HepG2 (cell line): ENCODE data around the gene NEU4. TPM values are rescaled to one million over a fixed set of nuclear protein-coding genes. Genes with fewer than 3 reads are reported as not detected.

Experiments used
- CTCF ChIP-seq: sonication (generic); formaldehyde crosslinking; IDR thresholded peaks from 2 replicates; pipeline ENCODE4 v1.5.0; 2020; ENCODE audit warnings: mild to moderate bottlenecking, missing genetic modification reagents, moderate library complexity
- DNMT3B ChIP-seq: conservative IDR thresholded peaks from 2 replicates; pipeline ENCODE4 v1.6.1; 2016; ENCODE audit warnings: missing biosample characterization, control low read depth
- GPBP1L1 ChIP-seq: sonication (generic); formaldehyde crosslinking; IDR thresholded peaks from 2 replicates; pipeline ENCODE4 v1.5.0; 2020; ENCODE audit warnings: mild to moderate bottlenecking, missing genetic modification reagents
- KLF9 ChIP-seq: IDR thresholded peaks from 2 replicates; pipeline ENCODE4 v1.6.1; 2016; ENCODE audit warnings: low read depth
- LBX2 ChIP-seq: sonication (generic); formaldehyde crosslinking; IDR thresholded peaks from 2 replicates; pipeline ENCODE4 v1.5.0; 2020; ENCODE audit warnings: missing genetic modification reagents, mild to moderate bottlenecking, borderline replicate concordance
- MED13 ChIP-seq: sonication (generic); formaldehyde crosslinking; IDR thresholded peaks from 2 replicates; pipeline ENCODE4 v1.5.0; 2020; ENCODE audit warnings: missing genetic modification reagents
- USF2 ChIP-seq, 2 experiments: sonication (generic) in 1 of 2; formaldehyde crosslinking in 1 of 2; IDR thresholded peaks; 2 replicates each; pipeline versions ENCODE4 v1.5.1 to v1.6.1; 2011 to 2020; ENCODE audit warnings: borderline replicate concordance in 1 of 2, low read depth in 1 of 2, low read length in 1 of 2, mild to moderate bottlenecking in 1 of 2, missing genetic modification reagents in 1 of 2, moderate library complexity in 1 of 2
- ZBTB40 ChIP-seq, 2 experiments: fragments of 450-650 bp in 1 of 2; sonication (generic) in 1 of 2; formaldehyde crosslinking in 1 of 2; IDR thresholded peaks; 2 replicates each; pipeline versions ENCODE4 v1.6.1 to v1.8.0; 2016 to 2022; ENCODE audit warnings: antibody characterized with exemption in 1 of 2, mild to moderate bottlenecking in 1 of 2, missing genetic modification reagents in 1 of 2
- ZFX ChIP-seq: sonication (generic); formaldehyde crosslinking; IDR thresholded peaks from 2 replicates; pipeline ENCODE4 v1.4.0; 2020; ENCODE audit warnings: mild to moderate bottlenecking, low read depth, missing genetic modification reagents, moderate library complexity
- ZFY ChIP-seq: sonication (generic); formaldehyde crosslinking; IDR thresholded peaks from 2 replicates; pipeline ENCODE4 v1.4.0; 2020; ENCODE audit warnings: missing genetic modification reagents
- ZNF569 ChIP-seq: sonication (generic); formaldehyde crosslinking; IDR thresholded peaks from 2 replicates; pipeline ENCODE4 v1.5.0; 2020; ENCODE audit warnings: mild to moderate bottlenecking, missing genetic modification reagents, moderate library complexity, borderline replicate concordance
- polyA plus RNA-seq, 8 experiments: library from polyadenylated mRNA; depleted of rRNA in 3 of 8; stranded (reverse) in 7 of 8; unstranded in 1 of 8; fragments of >200 nt; fragmentation: Illumina TruSeq in 4 of 8; extraction: Trizol in 4 of 8; gene quantifications; 2 replicates each; pipeline versions ENCODE4 v1.2.1 to v1.2.3, GENCODE V29; 2011 to 2016; ENCODE audit warnings: low read depth in 4 of 8, missing spikeins in 1 of 8, mixed read lengths in 1 of 8; ENCODE audit not compliant: insufficient read depth in 1 of 8
- total RNA-seq, 5 experiments: library from RNA; depleted of rRNA; stranded (reverse); fragments of >200 nt; fragmentation: Illumina TruSeq; extraction: Trizol; gene quantifications; 2 replicates each; pipeline ENCODE4 v1.2.3, GENCODE V29; 2016; ENCODE audit warnings: low read depth in 1 of 5

NEU4 gene
- total and polyA plus RNA-seq, 2 of the 13 experiments (the other 11 are each of a cell fraction or from before 2014, with no cell fraction given): 53.5 to 107 TPM

- TF ChIP-seq CTCF (CRISPR knock-in tag) (no peak; the same call in none of the 2 replicates), USF2 (IDR thresholded peaks at IDR 0.05; ENCODE audit: low read depth, low read length) (no peak), USF2 (CRISPR knock-in tag; IDR thresholded peaks at IDR 0.05; ENCODE audit: borderline replicate concordance) (no peak), LBX2 (CRISPR knock-in tag) (peak; percentile 65; the same call in 1 of the 2 replicates), DNMT3B (CRISPR knock-in tag) (no peak), ZFX (CRISPR knock-in tag) (peak; percentile 99), ZFY (CRISPR knock-in tag) (peak; percentile 96), ZNF569 (no peak), GPBP1L1 (CRISPR knock-in tag) (no peak), ZBTB40 (IDR thresholded peaks at IDR 0.05) (no peak), ZBTB40 (CRISPR knock-in tag; IDR thresholded peaks at IDR 0.05) (peak; percentile 87), MED13 (peak; percentile 91), KLF9 (CRISPR knock-in tag) (peak; percentile 80; the same call in 1 of the 2 replicates)
Measured at GRCh38 chr2:241808721-241809382, at the start of gene NEU4 (continued).
